Coronary artery (tissue), 2 donors: Measurements from ENCODE around the gene TTLL11.
A peak's percentile ranks its signal among the peaks of the same experiment; 100 is the strongest.

ENCODE experiments used
- DNase-seq: peaks from one replicate; pipeline ENCODE4 v3.0.0-alpha.2; 2017; ENCODE audit warnings: low spot score
- H3K27ac ChIP-seq, 2 donors: fragments of 200-600 bp; sonication (generic); one replicate each; pipeline ENCODE4 v1.5.1; 2016 to 2019
- H3K4me3 ChIP-seq: fragments of 200-600 bp; sonication (generic); 2 replicates; pipeline ENCODE4 v1.5.1; 2016; ENCODE audit warnings: mild to moderate bottlenecking, moderate library complexity
- CTCF ChIP-seq: fragments of 200-600 bp; sonication (generic); IDR thresholded peaks from one replicate; pipeline ENCODE4 v1.5.1; 2019; ENCODE audit warnings: antibody characterized with exemption

Gene TTLL11

DNA sequence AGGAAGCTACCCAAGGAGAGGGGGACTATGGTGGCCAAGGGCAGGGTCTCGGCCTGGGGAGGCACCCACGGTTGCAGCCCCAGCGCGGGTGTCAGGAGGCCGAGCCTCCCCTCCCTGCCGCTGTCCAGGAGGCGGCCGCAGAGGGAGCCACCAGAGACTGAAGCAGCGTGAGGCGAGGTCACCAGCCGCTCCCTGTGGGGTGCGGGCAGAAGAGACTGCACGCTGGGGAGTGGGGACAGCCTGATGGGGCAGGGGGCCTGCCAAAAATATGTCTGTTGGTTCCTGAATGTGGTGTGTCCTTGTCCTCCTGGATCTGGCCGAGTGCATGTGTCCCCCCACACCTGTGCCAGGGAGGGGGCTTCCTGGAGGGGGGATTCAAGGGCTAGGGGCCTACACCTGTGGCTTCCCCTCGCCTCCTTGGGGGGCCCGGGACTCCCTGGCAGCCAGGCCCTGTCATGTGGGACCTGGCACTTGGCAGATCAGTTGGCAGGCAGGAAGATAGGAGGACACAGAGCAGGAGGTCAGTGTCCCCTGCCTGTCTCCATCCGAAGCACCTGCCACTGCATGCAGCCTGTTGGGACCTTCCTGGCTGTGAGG, 310.5 kb downstream of the TTLL11 start:
- no peak overlapping the region for H3K27ac ChIP-seq
- peak; percentile 66 for DNase-seq
- no peak for TF ChIP-seq CTCF

GRCh38 chr9:121781701-121782464, 311.2 kb downstream of the TTLL11 start:
- TF ChIP-seq CTCF: no peak
- no peak overlapping the region for H3K27ac ChIP-seq
- H3K4me3 ChIP-seq: no peak overlapping the region
- DNase-seq: peak; percentile 70

More for the DNA sequence above, 310.5 kb downstream of the TTLL11 start:
- no peak overlapping the region for H3K4me3 ChIP-seq

GRCh38 chr9:121781145-121781548, 312.0 kb downstream of the TTLL11 start:
- TF ChIP-seq CTCF: no peak
- H3K4me3 ChIP-seq: no peak overlapping the region
- H3K27ac ChIP-seq: no peak overlapping the region
- no peak for DNase-seq

GRCh38 chr9:121780177-121781040, 312.7 kb downstream of the TTLL11 start:
- no peak for DNase-seq
- Histone ChIP-seq H3K4me3 (no peak overlapping the region), H3K27ac (no peak overlapping the region)
- no peak for TF ChIP-seq CTCF

DNA sequence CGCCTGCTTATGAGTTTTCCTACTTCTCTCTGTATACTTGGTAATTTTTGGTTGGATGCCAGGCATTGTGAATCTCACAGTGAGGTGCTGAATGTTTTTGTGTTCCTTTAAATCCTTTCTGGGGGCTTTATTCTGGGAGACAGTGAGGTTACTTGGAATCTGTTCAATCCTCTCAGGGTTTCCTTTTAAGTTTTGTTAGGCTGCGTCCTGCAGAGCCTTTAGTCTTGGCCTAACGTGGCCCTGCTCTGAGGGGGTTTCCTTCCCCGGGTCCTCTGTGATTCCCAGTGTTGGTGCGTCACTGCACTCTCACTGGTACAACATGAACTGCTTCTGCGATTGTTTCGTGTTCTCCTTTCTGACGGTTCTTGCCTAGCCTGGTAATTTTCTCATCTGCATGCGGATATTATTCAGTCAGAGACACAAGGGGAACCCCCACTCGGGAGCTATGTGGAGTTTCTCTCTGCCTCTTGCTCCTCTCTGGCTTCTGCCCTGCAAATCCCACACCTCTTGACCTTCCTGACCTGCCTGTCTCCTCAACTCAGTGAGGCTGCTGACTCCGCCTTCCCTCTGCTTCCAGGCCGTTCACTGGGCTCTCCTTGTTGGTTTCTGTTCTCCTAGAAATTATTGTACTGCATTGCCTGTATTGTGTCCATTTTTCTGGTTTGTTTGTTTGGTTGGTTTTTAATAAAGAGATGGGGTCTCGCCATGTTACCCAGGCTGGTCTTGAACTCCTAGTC, 313.6 kb downstream of the TTLL11 start:
- TF ChIP-seq CTCF: no peak
- no peak overlapping the region for H3K27ac ChIP-seq
- no peak for DNase-seq
- no peak overlapping the region for H3K4me3 ChIP-seq

DNA sequence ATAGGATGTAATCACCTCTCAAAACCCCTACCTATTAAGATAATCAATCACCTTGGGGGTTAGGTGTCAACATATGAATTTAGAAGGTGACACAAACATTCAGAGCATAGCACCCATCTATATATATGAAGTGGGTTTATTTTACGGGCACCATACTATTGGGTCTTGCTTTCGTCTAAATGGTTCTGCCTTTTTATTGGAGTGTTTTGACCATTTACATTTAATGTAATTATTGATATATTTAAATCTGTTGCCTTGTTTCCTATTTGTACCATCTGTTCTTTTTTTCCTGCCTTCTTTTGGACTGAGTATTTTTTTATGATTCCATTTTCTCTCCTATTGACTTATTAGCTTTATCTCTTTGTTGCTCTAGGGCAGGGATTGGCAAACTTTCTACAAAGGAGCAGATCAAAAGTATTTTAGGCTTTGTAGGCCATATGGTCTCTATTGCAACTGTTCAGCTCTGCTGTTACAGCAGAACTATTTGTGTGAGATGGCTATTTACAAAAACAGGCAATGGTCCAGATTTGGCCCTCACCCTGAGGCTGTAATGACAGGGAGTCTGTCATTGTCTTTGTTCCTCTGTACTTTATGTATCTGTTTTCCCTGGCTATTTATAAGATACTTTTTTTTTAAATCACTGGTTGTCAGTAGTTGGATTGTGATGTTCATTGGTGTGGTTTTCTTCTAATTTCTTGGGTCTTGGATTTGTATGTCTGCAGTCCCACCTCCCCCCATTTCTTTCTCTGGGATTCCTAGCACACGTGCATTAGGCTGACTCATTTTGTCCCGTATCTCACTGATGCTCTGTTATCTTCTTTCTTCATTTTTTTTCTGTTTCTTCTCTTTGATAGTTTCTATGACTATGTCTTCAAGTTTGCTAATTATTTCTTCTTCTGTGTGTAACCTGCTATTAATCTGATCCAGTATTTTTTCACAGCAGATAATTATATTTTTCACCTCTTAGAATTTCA, 314.6 kb downstream of the TTLL11 start:
- Histone ChIP-seq H3K27ac (no peak overlapping the region), H3K4me3 (no peak overlapping the region)

More for the DNA sequence above, 314.6 kb downstream of the TTLL11 start:
- DNase-seq: no peak
- no peak for TF ChIP-seq CTCF
